Measurements from ENCODE around the gene DNAJB6. TPM values are rescaled to one million over a fixed set of nuclear protein-coding genes. Genes with fewer than 3 reads are reported as not detected.

The DNAJB6 gene
- total RNA-seq, 1 donor from 2014 or later: 122 TPM

DNA sequence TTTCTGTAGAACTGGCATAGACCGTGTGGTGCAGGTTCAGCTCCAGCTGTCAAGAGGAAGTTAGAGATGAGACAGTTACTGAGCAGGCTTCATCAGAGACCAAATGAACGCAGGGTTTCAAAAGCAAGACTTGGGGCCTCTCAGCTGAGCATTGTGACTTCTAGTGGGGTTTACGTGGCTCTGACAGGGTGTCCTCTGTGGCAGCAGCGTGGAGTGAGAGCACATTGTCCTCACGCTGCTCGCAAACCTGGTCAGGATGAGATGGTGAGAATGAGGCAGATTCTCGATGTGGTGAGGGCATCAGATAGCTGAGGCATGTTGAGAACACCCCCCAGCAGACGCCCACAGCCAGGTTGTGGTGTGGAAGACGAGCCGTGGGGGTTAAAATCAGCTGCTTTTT lies 126.0 kb downstream of the DNAJB6 start:
- no peaks in the 10 kb centered on the region for H3K36me3 Mint-ChIP-seq (ENCODE audit: low read depth)
- no peaks in the 10 kb centered on the region for H3K9me3 Mint-ChIP-seq
- no peak for DNase-seq (ENCODE audit: low spot score)
- peaks cover 6% of the 10 kb centered on the region for H3K4me1 Mint-ChIP-seq (ENCODE audit: low read depth)
- H3K4me3 Mint-ChIP-seq (ENCODE audit: low read depth): no peak overlapping the region
- H3K27me3 Mint-ChIP-seq (ENCODE audit: low read depth): peaks cover 12% of the 10 kb centered on the region
- no peak overlapping the region for H3K27ac Mint-ChIP-seq
- intact Hi-C loops (cut with micrococcal nuclease): no loop called here

DNA sequence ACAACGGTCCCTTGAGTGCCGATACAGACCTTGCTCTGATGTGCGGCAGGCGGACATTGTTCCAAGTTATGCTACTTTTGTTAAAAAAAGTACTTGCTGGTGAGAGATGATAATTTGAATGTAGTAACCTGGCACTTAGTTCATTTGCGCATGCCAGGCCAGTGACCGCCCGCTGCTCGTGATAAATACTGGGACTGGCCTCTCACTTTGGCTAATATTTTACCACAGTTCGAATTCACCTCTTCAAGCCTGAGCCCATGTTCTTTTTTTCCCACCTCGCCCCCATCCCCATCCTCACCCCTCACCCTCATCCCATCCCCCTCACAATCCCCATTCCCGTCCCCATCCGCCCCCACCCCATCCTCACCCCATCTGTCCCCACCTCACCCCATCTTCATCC lies 126.4 kb downstream of the DNAJB6 start:
- peaks cover 6% of the 10 kb centered on the region for H3K4me1 Mint-ChIP-seq (ENCODE audit: low read depth)
- no peaks in the 10 kb centered on the region for H3K9me3 Mint-ChIP-seq
- H3K27ac Mint-ChIP-seq: no peak overlapping the region
- no peak overlapping the region for H3K4me3 Mint-ChIP-seq (ENCODE audit: low read depth)
- H3K36me3 Mint-ChIP-seq (ENCODE audit: low read depth): no peaks in the 10 kb centered on the region
- intact Hi-C loops (cut with micrococcal nuclease): no loop called here
- DNase-seq (ENCODE audit: low spot score): no peak
- peaks cover 12% of the 10 kb centered on the region for H3K27me3 Mint-ChIP-seq (ENCODE audit: low read depth)

DNA sequence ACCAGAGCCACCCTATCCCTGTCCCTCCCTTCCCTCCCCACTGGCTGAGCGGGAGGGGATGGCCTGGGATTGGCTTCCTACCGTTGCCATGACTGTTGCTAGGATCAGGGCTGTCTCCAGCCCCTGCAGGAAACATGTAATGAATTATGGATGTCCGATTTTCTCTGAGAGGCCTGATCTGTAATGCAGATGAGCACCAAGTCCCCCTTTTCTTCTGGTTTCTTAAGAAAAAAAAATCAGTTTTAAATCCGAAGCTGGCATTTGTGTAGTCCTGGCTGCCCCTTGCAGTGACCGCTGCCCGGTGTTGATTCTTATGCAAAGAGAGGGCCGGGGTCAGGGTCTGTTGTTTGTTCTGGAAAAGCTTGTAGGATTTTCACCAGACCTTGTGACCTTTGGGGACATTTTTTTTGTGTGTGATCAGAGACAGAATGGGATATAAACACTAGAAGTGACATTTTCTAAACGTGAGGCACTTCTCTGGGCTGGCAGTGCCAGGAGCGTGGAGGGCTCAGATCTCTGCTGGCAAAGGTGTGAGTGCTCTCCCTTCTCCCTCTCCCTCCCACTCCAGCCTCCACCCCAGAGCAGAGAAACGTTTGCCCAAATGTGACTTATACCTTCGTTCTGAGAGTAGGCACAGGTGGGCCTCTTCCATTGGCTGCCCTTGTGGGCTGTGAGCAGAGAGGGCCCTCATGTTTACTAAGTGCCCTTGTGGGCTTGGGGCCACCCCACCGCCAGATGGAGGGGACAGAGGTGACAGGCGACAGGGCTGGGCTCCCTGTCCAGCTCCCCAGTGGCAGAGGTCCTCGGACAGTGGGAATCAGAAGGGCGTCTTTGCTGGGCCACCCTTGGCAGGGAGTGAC lies 127.5 kb downstream of the DNAJB6 start:
- Mint-ChIP-seq H3K9me3 (no peaks in the 10 kb centered on the region), H3K36me3 (ENCODE audit: low read depth) (no peaks in the 10 kb centered on the region), H3K27me3 (ENCODE audit: low read depth) (peaks cover 12% of the 10 kb centered on the region), H3K27ac (no peak overlapping the region), H3K4me1 (ENCODE audit: low read depth) (peaks cover 6% of the 10 kb centered on the region), H3K4me3 (ENCODE audit: low read depth) (no peak overlapping the region)
- DNase-seq (ENCODE audit: low spot score): no peak
- intact Hi-C loops (cut with micrococcal nuclease): no loop called here

DNA sequence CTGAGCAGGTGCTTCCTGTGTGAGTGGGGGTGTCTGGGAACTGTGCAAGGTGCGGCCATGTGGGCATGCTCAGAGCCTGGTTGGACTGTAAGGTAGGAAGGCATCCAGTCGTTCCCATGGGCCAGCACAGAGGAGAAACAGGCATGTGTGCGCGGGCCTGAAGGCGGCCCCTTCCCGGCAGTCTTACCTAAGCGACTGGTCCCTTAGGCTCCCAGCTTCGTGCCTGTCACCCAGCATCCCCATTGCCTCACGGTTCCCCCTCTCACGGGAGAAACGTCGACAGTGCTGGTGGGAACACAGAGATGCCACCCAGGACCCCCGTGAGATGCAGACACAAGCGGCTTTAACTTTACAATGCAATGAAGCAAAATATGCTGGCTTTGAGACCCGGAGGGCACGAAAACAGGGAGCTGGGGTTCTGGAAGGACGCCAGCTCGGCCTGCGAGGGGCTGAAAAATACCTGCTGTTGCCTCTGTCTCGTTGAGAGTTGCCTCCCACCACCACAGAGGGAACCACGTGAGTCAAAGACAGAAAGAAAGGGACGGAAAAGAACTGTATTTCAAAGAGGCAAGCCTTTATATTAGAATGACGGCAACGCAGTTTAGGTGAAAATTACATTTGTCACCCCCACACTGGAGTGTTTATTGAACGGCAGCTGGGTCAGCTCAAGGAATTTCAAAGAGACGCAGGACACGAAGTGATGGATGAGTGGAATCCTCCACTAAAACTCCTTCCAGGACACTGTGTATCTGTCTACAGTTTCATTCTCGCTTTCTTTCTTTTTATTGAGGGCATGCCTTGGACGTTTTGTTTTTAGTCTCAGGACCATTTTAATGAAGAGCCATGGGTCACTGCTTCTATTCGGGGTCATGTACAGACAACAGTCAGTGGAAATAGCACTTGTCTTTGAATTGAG lies 128.4 kb downstream of the DNAJB6 start:
- Mint-ChIP-seq H3K4me1 (ENCODE audit: low read depth) (peaks cover 6% of the 10 kb centered on the region), H3K36me3 (ENCODE audit: low read depth) (no peaks in the 10 kb centered on the region), H3K9me3 (no peaks in the 10 kb centered on the region), H3K27me3 (ENCODE audit: low read depth) (peaks cover 12% of the 10 kb centered on the region), H3K27ac (no peak overlapping the region), H3K4me3 (ENCODE audit: low read depth) (no peak overlapping the region)
- DNase-seq (ENCODE audit: low spot score): no peak
- intact Hi-C loops (cut with micrococcal nuclease): no loop called here

DNA sequence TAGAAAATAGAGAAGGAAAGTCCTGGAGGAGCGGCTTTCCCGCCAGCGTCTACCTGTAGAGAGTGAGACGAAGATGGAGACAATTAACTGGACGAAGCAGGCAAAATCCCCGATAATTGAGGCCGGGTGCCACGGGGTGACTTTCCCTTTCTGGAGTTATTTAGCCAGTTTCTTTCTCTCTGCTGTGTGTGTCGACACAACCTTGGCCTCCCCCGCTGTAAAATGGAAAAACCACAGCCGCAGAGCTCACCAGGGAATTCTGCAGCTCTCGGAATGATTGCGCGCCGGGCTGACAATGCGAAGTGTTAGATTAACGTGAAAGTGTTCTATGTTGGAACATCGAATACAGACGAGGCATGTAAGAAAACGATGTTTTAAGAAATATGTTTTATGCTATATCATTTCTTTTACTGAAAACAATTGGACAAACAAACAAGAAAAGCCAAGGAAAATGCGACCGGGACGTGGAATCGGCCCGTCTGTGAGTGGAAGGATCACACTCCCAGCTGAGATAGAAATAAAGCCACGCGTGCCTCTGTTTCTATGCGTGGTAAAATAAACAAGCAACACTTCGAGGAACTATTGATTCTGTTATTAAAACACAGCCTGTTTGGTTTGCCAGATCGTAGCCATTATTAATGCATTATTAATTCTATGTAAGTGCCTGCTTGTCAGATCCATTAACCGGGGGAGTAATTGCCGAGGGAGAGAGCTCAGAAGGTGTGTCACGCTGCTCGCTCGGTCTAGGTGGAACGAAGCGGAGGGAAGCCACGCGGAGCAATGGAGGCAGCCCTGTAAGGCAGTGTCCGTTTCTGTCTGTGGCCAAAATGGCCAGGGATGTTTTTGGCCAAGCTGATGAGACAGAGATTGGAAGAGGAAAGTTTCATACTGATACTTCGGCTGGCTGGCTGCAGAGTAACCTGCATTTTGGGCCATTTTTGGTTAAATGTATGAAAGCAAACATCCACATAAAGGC lies 129.4 kb downstream of the DNAJB6 start:
- intact Hi-C loops (cut with micrococcal nuclease): no loop called here
- Mint-ChIP-seq H3K9me3 (no peaks in the 10 kb centered on the region), H3K27ac (no peak overlapping the region), H3K4me1 (ENCODE audit: low read depth) (peaks cover 13% of the 10 kb centered on the region), H3K4me3 (ENCODE audit: low read depth) (no peak overlapping the region), H3K36me3 (ENCODE audit: low read depth) (no peaks in the 10 kb centered on the region), H3K27me3 (ENCODE audit: low read depth) (peaks cover 12% of the 10 kb centered on the region)
- no peak for DNase-seq (ENCODE audit: low spot score)

DNA sequence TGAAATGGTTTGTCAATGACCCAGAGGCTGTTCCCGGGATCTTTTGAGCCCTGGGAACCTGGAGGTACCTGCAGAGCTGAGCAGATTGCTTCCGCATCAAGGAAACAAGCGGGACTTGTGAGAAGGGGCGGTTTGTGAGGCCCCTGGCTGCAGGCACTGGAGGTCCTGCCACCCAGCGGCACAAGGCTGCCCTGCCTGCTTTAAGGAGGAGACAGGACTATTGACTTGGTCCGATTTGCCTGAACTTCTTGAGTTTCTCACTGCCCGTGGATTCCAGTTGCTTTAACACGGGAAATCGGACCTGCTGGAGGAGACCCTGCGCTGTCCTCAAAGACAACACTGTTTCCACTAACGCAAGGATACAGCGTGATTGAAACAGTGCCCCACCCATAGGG lies 130.1 kb downstream of the DNAJB6 start:
- Mint-ChIP-seq H3K36me3 (ENCODE audit: low read depth) (peaks cover 2% of the 10 kb centered on the region), H3K4me3 (ENCODE audit: low read depth) (no peak overlapping the region), H3K27me3 (ENCODE audit: low read depth) (peaks cover 9% of the 10 kb centered on the region), H3K9me3 (peaks cover 3% of the 10 kb centered on the region), H3K4me1 (ENCODE audit: low read depth) (peaks cover 17% of the 10 kb centered on the region), H3K27ac (no peak overlapping the region)
- DNase-seq (ENCODE audit: low spot score): no peak
- intact Hi-C loops (cut with micrococcal nuclease): no loop called here

Other genes with a start within 250 kb of the DNAJB6 start
- gene UBE3C, start 198.1 kb upstream of the DNAJB6 start, total RNA-seq: 84.9 and 85.7 TPM in 2 replicates